HEK293 (cell line): ENCODE measurements around the gene RPGRIP1L.

Source experiments
- IKZF3 ChIP-seq: fragments of 450-650 bp; IDR thresholded peaks from 2 replicates; pipeline ENCODE4 v1.5.0; 2018; ENCODE audit warnings: missing biosample characterization, mild to moderate bottlenecking, missing genetic modification characterization, moderate library complexity
- INSM2 ChIP-seq: fragments of 450-650 bp; formaldehyde crosslinking; IDR thresholded peaks from 2 replicates; pipeline ENCODE4 v1.5.1; 2016; ENCODE audit warnings: missing biosample characterization, missing genetic modification characterization
- KLF7 ChIP-seq: fragments of 450-650 bp; formaldehyde crosslinking; IDR thresholded peaks from 2 replicates; pipeline ENCODE4 v1.5.1; 2016; ENCODE audit warnings: missing biosample characterization, missing genetic modification characterization, borderline replicate concordance
- MEIS1 ChIP-seq: sonication (generic); formaldehyde crosslinking; IDR thresholded peaks from 2 replicates; pipeline ENCODE4 v1.8.1; 2022; ENCODE audit warnings: missing genetic modification reagents, mild to moderate bottlenecking, borderline replicate concordance
- PRDM6 ChIP-seq: fragments of 450-650 bp; formaldehyde crosslinking; IDR thresholded peaks from 2 replicates; pipeline ENCODE4 v1.5.1; 2017; ENCODE audit warnings: missing biosample characterization, missing genetic modification characterization
- REPIN1 ChIP-seq: fragments of 450-650 bp; formaldehyde crosslinking; IDR thresholded peaks from 2 replicates; pipeline ENCODE4 v1.5.1; 2017; ENCODE audit warnings: missing biosample characterization, missing genetic modification characterization, low read depth
- SETDB1 ChIP-seq: IDR thresholded peaks from one replicate; pipeline ENCODE4 v1.6.1; 2017; ENCODE audit warnings: mild to moderate bottlenecking, low read length, moderate library complexity, mixed read lengths; ENCODE audit not compliant: insufficient read length
- TRIM28 ChIP-seq: IDR thresholded peaks from 2 replicates; pipeline ENCODE4 v1.6.1; 2011; ENCODE audit warnings: low read length, control low read depth, borderline replicate concordance
- YY1 ChIP-seq: fragments of 450-650 bp; formaldehyde crosslinking; IDR thresholded peaks from 2 replicates; pipeline ENCODE4 v1.5.1; 2018; ENCODE audit warnings: missing biosample characterization, missing genetic modification characterization
- ZNF112 ChIP-seq: fragments of 450-650 bp; formaldehyde crosslinking; IDR thresholded peaks from 2 replicates; pipeline ENCODE4 v1.5.0; 2017; ENCODE audit warnings: missing biosample characterization, missing genetic modification characterization
- ZNF155 ChIP-seq: fragments of 450-650 bp; formaldehyde crosslinking; IDR thresholded peaks from 2 replicates; pipeline ENCODE4 v1.5.1; 2016; ENCODE audit warnings: missing biosample characterization, missing genetic modification characterization
- ZNF157 ChIP-seq: fragments of 450-650 bp; formaldehyde crosslinking; IDR thresholded peaks from 2 replicates; pipeline ENCODE4 v1.5.1; 2016; ENCODE audit warnings: missing biosample characterization, missing genetic modification characterization
- ZNF174 ChIP-seq: fragments of 450-650 bp; formaldehyde crosslinking; IDR thresholded peaks from 2 replicates; pipeline ENCODE4 v1.5.0; 2017; ENCODE audit warnings: missing biosample characterization, mild to moderate bottlenecking, missing genetic modification characterization
- ZNF18 ChIP-seq: fragments of 450-650 bp; formaldehyde crosslinking; IDR thresholded peaks from 2 replicates; pipeline ENCODE4 v1.5.1; 2016; ENCODE audit warnings: missing biosample characterization, missing genetic modification characterization
- ZNF248 ChIP-seq: fragments of 450-650 bp; formaldehyde crosslinking; IDR thresholded peaks from 2 replicates; pipeline ENCODE4 v1.5.1; 2017; ENCODE audit warnings: missing biosample characterization, missing genetic modification characterization
- ZNF302 ChIP-seq: fragments of 450-650 bp; formaldehyde crosslinking; IDR thresholded peaks from 2 replicates; pipeline ENCODE4 v1.5.1; 2016; ENCODE audit warnings: missing biosample characterization, missing genetic modification characterization, low read depth
- ZNF350 ChIP-seq: fragments of 450-650 bp; formaldehyde crosslinking; IDR thresholded peaks from 2 replicates; pipeline ENCODE4 v1.5.0; 2017; ENCODE audit warnings: missing biosample characterization, mild to moderate bottlenecking, missing genetic modification characterization
- ZNF354C ChIP-seq: fragments of 450-650 bp; formaldehyde crosslinking; IDR thresholded peaks from 2 replicates; pipeline ENCODE4 v1.5.1; 2016; ENCODE audit warnings: missing biosample characterization, missing genetic modification characterization, low read depth, borderline replicate concordance
- ZNF473 ChIP-seq: fragments of 450-650 bp; formaldehyde crosslinking; IDR thresholded peaks from 2 replicates; pipeline ENCODE4 v1.5.1; 2017; ENCODE audit warnings: missing biosample characterization, missing genetic modification characterization
- ZNF501 ChIP-seq: fragments of 450-650 bp; formaldehyde crosslinking; IDR thresholded peaks from 2 replicates; pipeline ENCODE4 v1.5.1; 2016; ENCODE audit warnings: missing biosample characterization, missing genetic modification characterization
- ZNF521 ChIP-seq: fragments of 450-650 bp; formaldehyde crosslinking; IDR thresholded peaks from 2 replicates; pipeline ENCODE4 v1.5.1; 2017; ENCODE audit warnings: missing biosample characterization, mild to moderate bottlenecking, missing genetic modification characterization
- ZNF558 ChIP-seq: fragments of 450-650 bp; formaldehyde crosslinking; IDR thresholded peaks from 2 replicates; pipeline ENCODE4 v1.5.1; 2016; ENCODE audit warnings: missing biosample characterization, missing genetic modification characterization
- ZNF585B ChIP-seq: fragments of 450-650 bp; formaldehyde crosslinking; IDR thresholded peaks from 2 replicates; pipeline ENCODE4 v1.5.1; 2016; ENCODE audit warnings: missing biosample characterization, missing genetic modification characterization
- ZSCAN18 ChIP-seq: fragments of 450-650 bp; formaldehyde crosslinking; IDR thresholded peaks from 2 replicates; pipeline ENCODE4 v1.5.1; 2016; ENCODE audit warnings: missing biosample characterization, missing genetic modification characterization
- ZSCAN23 ChIP-seq: fragments of 450-650 bp; formaldehyde crosslinking; IDR thresholded peaks from 2 replicates; pipeline ENCODE4 v1.5.1; 2016; ENCODE audit warnings: missing biosample characterization, missing genetic modification characterization
- TF ChIP-seq, protein P1 (sequence below): fragments of 450-650 bp; formaldehyde crosslinking; IDR thresholded peaks from 2 replicates; pipeline ENCODE4 v1.5.1; 2016; ENCODE audit warnings: missing biosample characterization, missing genetic modification characterization
- TF ChIP-seq, protein P2 (sequence below): fragments of 450-650 bp; formaldehyde crosslinking; IDR thresholded peaks from 2 replicates; pipeline ENCODE4 v1.5.1; 2016; ENCODE audit warnings: missing biosample characterization, missing genetic modification characterization, borderline replicate concordance
- TF ChIP-seq, protein P3 (sequence below): fragments of 450-650 bp; formaldehyde crosslinking; IDR thresholded peaks from 2 replicates; pipeline ENCODE4 v1.5.1; 2016; ENCODE audit warnings: missing biosample characterization, missing genetic modification characterization
- TF ChIP-seq, protein P4 (sequence below): fragments of 450-650 bp; formaldehyde crosslinking; IDR thresholded peaks from 2 replicates; pipeline ENCODE4 v1.5.1; 2016; ENCODE audit warnings: missing biosample characterization, missing genetic modification characterization

The RPGRIP1L gene

GRCh38 chr16:53703590-53704444 is at the start of gene RPGRIP1L, which contains the start of gene FTO (continued):
- TF ChIP-seq ZSCAN18 (tag by site-specific recombination) (no peak), ZNF354C (tag by site-specific recombination) (no peak), ZNF501 (tag by site-specific recombination) (no peak), KLF7 (tag by site-specific recombination) (no peak), YY1 (tag by site-specific recombination) (peak; percentile 94), ZNF112 (tag by site-specific recombination) (no peak), ZNF157 (tag by site-specific recombination) (no peak), ZNF521 (tag by site-specific recombination) (no peak), MEIS1 (no peak), ZSCAN23 (tag by site-specific recombination) (no peak), PRDM6 (tag by site-specific recombination) (no peak), IKZF3 (tag by site-specific recombination) (peak; percentile 94), TRIM28 (peak; percentile 13; the same call in 1 of the 2 replicates), SETDB1 (no peak), ZNF350 (tag by site-specific recombination) (no peak), REPIN1 (tag by site-specific recombination) (no peak), ZNF558 (tag by site-specific recombination) (no peak), ZNF174 (tag by site-specific recombination) (no peak), ZNF155 (tag by site-specific recombination) (no peak), ZNF302 (no peak), ZNF473 (tag by site-specific recombination) (no peak), ZNF18 (tag by site-specific recombination) (no peak), ZNF585B (no peak), INSM2 (no peak), ZNF248 (tag by site-specific recombination) (no peak)
- TF ChIP-seq, protein P1, sequence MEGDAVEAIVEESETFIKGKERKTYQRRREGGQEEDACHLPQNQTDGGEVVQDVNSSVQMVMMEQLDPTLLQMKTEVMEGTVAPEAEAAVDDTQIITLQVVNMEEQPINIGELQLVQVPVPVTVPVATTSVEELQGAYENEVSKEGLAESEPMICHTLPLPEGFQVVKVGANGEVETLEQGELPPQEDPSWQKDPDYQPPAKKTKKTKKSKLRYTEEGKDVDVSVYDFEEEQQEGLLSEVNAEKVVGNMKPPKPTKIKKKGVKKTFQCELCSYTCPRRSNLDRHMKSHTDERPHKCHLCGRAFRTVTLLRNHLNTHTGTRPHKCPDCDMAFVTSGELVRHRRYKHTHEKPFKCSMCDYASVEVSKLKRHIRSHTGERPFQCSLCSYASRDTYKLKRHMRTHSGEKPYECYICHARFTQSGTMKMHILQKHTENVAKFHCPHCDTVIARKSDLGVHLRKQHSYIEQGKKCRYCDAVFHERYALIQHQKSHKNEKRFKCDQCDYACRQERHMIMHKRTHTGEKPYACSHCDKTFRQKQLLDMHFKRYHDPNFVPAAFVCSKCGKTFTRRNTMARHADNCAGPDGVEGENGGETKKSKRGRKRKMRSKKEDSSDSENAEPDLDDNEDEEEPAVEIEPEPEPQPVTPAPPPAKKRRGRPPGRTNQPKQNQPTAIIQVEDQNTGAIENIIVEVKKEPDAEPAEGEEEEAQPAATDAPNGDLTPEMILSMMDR (tag by site-specific recombination), result peak; percentile 79
- TF ChIP-seq, protein P2, sequence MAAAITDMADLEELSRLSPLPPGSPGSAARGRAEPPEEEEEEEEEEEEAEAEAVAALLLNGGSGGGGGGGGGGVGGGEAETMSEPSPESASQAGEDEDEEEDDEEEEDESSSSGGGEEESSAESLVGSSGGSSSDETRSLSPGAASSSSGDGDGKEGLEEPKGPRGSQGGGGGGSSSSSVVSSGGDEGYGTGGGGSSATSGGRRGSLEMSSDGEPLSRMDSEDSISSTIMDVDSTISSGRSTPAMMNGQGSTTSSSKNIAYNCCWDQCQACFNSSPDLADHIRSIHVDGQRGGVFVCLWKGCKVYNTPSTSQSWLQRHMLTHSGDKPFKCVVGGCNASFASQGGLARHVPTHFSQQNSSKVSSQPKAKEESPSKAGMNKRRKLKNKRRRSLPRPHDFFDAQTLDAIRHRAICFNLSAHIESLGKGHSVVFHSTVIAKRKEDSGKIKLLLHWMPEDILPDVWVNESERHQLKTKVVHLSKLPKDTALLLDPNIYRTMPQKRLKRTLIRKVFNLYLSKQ (tag by site-specific recombination), result no peak
- TF ChIP-seq, protein P3, sequence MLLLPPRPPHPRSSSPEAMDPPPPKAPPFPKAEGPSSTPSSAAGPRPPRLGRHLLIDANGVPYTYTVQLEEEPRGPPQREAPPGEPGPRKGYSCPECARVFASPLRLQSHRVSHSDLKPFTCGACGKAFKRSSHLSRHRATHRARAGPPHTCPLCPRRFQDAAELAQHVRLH, result peak; percentile 61
- TF ChIP-seq, protein P4, sequence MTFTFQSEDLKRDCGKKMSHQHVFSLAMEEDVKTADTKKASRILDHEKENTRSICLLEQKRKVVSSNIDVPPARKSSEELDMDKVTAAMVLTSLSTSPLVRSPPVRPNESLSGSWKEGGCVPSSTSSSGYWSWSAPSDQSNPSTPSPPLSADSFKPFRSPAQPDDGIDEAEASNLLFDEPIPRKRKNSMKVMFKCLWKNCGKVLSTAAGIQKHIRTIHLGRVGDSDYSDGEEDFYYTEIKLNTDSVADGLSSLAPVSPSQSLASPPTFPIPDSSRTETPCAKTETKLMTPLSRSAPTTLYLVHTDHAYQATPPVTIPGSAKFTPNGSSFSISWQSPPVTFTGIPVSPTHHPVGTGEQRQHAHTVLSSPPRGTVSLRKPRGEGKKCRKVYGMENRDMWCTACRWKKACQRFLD (tag by site-specific recombination), result no peak
